NCI-H1694 treated with DMSO at 0.1 percent for 48 hours (cell line): ENCODE results near the gene CSNK1G1.
A peak's percentile ranks its signal among the peaks of the same experiment; 100 is the strongest.
"Not testable (repeated sequence)": the region's sequence is repeated elsewhere in the genome, so short reads cannot be mapped to it uniquely, and the experiment has no call there.

Source experiments
- DNase-seq: peaks from one replicate; lab custom pipeline; 2025; lab: John Stamatoyannopoulos, UW

CSNK1G1 gene

GRCh38 chr15:64237677-64238076 lies 118.3 kb downstream of the CSNK1G1 start:
- no peak for DNase-seq

- no peak for DNase-seq
Measured at GRCh38 chr15:64236156-64236894, 119.6 kb downstream of the CSNK1G1 start.

DNA sequence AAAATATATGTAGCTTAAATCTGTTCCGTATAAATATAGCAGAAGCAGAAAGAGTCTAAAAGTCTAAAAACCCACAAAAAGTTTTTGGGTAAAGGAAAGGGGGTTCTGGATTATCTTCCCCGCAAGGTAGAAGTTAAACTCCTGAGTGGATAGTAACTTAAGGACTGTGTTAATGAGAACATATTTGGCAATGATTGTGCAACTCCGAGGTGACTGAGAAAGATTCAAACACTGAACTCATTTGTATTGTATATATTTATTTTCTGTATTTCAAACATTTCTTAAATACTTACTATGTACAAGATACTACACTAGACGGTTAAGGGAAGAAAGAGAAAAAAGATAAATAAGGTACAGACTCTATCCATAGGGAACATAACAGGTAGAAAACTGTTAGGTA lies 120.4 kb downstream of the CSNK1G1 start:
- no peak for DNase-seq

DNA sequence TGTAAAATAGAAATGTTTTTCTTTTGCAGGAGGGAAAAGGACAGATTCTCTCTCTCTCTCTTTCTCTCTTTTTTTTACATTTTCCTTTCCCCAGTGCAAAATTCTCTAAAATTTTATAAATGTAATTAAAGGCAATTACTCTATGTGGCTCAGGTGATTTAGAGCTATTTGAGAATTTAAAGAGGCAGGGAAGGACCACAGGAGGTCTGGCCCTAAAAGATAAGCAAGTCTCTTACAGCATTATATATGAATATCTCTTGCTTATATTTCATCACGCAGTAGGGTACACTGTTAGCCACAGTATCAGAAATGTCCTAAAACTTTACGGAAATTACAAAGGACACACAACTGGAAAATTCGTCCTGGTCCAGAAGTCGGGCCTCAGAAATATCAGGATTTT lies 122.7 kb downstream of the CSNK1G1 start:
- DNase-seq: no peak

- DNase-seq: no peak
Measured at GRCh38 chr15:64232400-64232799, 123.6 kb downstream of the CSNK1G1 start.

DNA sequence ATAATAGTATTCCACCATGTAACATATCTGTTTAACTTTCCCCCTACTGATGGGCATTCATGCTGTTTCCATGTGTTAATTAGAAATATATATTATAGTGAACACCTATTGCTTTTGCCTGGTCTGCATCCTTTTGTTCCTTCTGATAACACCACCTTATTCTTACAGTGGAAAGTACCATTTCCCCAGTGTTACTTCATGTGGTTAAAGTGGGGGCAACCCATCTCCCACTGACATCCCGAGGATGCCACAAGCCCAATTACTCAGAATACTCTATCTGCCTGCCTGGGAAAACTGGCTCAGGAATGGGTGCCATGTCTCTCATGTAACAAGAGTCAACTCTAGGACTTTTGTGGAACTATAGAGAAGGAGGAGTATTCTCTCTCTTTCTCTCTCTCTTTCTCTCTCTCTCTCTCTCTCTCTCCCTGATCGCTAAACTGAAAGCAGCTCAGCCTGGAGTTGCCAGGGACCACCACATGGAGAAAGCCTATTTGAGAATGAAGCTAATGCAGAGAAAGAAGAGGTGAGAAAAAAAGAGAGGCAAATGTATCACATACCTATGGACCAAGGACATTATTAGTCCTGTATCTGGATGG lies 126.7 kb downstream of the CSNK1G1 start:
- DNase-seq: no peak

DNA sequence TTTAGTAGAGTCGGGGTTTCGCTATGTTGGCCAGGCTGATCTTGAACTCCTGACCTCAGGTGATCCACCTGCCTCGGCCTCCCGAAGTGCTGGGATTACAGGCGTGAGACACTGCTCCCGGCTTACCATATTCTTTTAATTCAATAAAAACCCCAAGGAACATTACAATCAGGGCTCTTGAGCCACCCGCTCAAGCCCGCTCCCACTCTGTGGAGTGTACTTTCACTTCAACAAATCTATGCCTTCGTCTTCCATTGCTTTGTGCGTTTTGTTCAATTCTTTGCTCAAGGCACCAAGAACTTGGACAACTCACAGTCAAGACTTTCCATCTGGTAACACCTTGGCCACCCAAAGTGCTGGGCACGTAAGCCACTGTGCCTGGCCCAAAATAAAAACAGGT lies 130.2 kb downstream of the CSNK1G1 start:
- no peak for DNase-seq

GRCh38 chr15:64224511-64224910 lies 131.5 kb downstream of the CSNK1G1 start:
- peak; percentile 34 for DNase-seq

- DNase-seq: no peak
Measured at GRCh38 chr15:64223882-64224281, 132.1 kb downstream of the CSNK1G1 start.

- DNase-seq: no peak
Measured at GRCh38 chr15:64222573-64223366, 133.2 kb downstream of the CSNK1G1 start.

DNA sequence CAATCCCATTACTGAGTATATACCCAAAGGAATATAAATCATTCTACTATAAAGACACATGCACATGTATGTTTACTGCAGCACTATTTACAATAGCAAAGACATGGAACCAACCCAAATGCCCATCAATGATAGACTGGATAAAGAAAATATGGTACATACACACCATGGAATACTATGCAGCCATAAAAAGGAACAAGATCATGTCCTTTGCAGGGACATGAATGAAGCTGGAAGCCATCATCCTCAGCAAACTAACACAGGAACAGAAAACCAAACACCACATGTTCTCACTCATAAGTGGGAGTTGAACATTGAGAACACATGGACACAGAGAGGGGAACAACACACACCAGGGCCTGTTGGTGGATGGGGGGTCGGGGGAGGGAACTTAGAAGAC lies 134.1 kb downstream of the CSNK1G1 start:
- not testable (repeated sequence) for DNase-seq

DNA sequence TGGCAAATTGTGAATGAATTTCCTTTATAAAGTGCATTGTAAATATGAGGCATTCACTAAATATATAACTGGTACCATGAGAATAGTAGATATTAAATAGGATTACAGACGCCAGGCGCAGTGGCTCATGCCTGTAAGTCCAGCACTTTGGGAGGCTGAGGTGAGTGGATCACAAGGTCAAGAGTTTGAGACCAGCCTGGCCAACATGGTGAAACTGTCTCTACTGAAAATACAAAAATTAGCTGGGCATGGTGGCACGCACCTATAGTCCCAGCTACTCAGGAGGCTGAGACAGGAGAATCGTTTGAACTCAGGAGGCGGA lies 138.6 kb downstream of the CSNK1G1 start:
- not testable (repeated sequence) for DNase-seq

GRCh38 chr15:64216730-64217428 lies 139.1 kb downstream of the CSNK1G1 start:
- no peak for DNase-seq

GRCh38 chr15:64216196-64216595 lies 139.8 kb downstream of the CSNK1G1 start:
- DNase-seq: no peak

DNA sequence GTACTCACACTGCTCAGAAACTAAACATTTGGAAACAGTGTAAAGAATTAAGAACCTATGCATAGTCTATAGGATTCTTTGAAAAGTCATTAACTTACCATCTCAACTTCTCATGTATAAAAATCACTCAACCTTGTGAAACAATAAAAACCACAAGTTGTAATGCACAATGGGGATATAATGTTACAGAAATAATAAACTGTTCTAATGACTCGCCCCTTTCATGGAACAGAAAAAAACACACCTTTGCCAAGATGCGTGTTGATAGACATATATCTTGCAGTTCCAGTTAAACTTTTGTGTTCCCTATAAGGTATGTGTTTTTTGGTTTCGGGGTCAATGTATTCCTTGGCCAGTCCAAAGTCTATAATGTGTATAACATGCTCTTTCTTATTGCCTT lies 142.3 kb downstream of the CSNK1G1 start:
- DNase-seq: no peak

DNA sequence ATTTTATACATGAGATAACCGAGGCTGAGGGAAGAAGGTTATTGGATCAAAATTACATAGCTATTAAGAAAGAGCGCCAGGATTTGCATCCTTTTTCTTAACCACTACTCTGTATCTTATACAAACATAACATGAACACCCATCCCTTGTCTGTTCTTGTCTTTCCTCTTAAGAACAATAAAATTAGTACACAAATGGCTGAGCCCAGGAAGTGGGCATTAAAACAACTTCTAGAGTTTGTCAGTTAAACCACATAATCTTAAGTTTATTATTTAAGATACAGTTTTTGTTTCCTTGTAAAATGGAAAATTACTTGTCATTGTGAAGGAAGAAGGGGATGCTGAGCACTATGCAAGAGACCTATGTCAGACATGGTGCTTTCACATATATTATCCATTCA lies 144.3 kb downstream of the CSNK1G1 start:
- no peak for DNase-seq

- DNase-seq: no peak
Measured at GRCh38 chr15:64210371-64210770, 145.6 kb downstream of the CSNK1G1 start.

GRCh38 chr15:64209680-64210334 lies 146.2 kb downstream of the CSNK1G1 start:
- DNase-seq: peak; percentile 47

- no peak for DNase-seq
Measured at GRCh38 chr15:64205202-64205601, 150.8 kb downstream of the CSNK1G1 start.

DNA sequence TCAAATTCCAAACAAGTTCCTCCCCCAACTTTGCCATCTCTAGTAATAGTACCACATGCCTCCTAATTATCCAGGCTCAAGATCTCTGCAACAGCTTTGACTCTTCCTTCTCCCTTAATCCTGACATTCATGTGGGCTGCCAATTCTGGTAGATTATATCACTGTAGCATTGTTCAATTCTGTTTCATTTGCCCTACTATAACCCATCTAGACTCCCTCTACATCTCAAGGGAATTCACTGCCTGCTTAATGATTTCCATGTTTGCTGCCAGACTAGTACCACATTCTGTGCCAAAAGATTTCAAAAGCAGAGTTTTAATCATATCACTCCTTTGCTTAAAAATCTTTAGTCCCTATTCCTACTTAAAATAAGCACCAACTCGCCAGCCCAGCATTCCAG lies 158.5 kb downstream of the CSNK1G1 start:
- no peak for DNase-seq

DNA sequence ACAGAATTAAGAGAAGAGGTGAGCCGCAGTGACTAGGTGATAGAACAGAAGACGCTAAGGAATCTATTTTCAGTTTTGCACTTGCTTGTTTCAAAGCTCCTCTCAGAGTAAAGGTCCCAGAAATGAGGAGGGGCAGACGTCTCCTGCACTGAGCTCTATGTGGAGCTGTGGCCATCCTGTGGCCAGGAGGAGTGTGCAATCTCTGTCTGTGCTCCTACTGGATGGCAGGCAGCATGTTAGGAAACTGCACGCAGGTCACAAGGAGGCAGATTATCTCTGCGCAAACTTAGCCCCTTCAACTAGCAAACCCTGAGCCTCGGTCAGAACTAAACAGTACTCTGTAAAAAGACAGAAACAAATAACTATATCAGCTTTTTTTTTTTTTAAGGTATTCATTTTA lies 162.0 kb downstream of the CSNK1G1 start:
- DNase-seq: no peak
